SU-DHL-6 (cell line): ENCODE results near the gene EXOC4.

ENCODE experiments used
- H2AFZ ChIP-seq: fragments of 200-600 bp; sonication (generic); 2 replicates; pipeline ENCODE4 v1.6.1; 2014; ENCODE audit warnings: low read depth, mild to moderate bottlenecking, moderate library complexity, mixed read lengths, antibody characterized with exemption, low read length; ENCODE audit not compliant: severe bottlenecking
- H3F3A ChIP-seq: fragments of 200-600 bp; shearing (Covaris generic); 2 replicates; pipeline ENCODE4 v1.6.0; 2016; ENCODE audit warnings: antibody characterized with exemption, mild to moderate bottlenecking; ENCODE audit not compliant: insufficient read depth
- H3K27ac ChIP-seq: fragments of 200-600 bp; sonication (generic); 2 replicates; pipeline ENCODE4 v1.5.1; 2016; ENCODE audit warnings: low read depth, mild to moderate bottlenecking, low read length, moderate library complexity, mixed read lengths
- H3K27me3 ChIP-seq: fragments of 200-600 bp; sonication (generic), shearing (Covaris generic); 2 replicates; pipeline ENCODE4 v1.6.0; 2014; ENCODE audit warnings: mild to moderate bottlenecking, low read length
- H3K36me3 ChIP-seq: fragments of 200-600 bp; sonication (generic); 2 replicates; pipeline ENCODE4 v1.6.1; 2014; ENCODE audit warnings: mild to moderate bottlenecking, low read length, mixed read lengths
- H3K4me2 ChIP-seq: fragments of 300-600, 200-600 bp; shearing (Covaris generic), sonication (generic); 2 replicates; pipeline ENCODE4 v1.6.0; 2014; ENCODE audit warnings: low read length, low read depth, mild to moderate bottlenecking; ENCODE audit not compliant: poor library complexity, severe bottlenecking
- H3K4me3 ChIP-seq: fragments of 200-600 bp; sonication (generic); 2 replicates; pipeline ENCODE4 v1.5.1; 2014; ENCODE audit warnings: antibody characterized with exemption, low read length, mild to moderate bottlenecking, mixed read lengths; ENCODE audit not compliant: insufficient read depth, poor library complexity, severe bottlenecking
- H3K79me2 ChIP-seq: fragments of 200-600 bp; sonication (generic); 2 replicates; pipeline ENCODE4 v1.6.1; 2014; ENCODE audit warnings: mild to moderate bottlenecking, low read length, moderate library complexity; ENCODE audit not compliant: insufficient read depth
- H3K9ac ChIP-seq: fragments of 200-600 bp; sonication (generic); 2 replicates; pipeline ENCODE4 v1.7.0; 2014; ENCODE audit warnings: mild to moderate bottlenecking, low read length
- H3K9me2 ChIP-seq: fragments of 200-600 bp; sonication (generic); replicated peaks from 2 replicates; pipeline ENCODE4 v1.6.1; 2014; ENCODE audit warnings: low read length; ENCODE audit not compliant: insufficient read depth
- H3K9me3 ChIP-seq: fragments of 200-600 bp; sonication (generic); 2 replicates; pipeline ENCODE4 v1.6.1; 2014; ENCODE audit warnings: low read length, mixed read lengths; ENCODE audit not compliant: insufficient read depth
- H4K20me1 ChIP-seq: fragments of 200-600 bp; sonication (generic); 2 replicates; pipeline ENCODE4 v1.6.1; 2014; ENCODE audit warnings: low read depth, mild to moderate bottlenecking, antibody characterized with exemption, low read length, moderate library complexity, mixed read lengths
- EZH2phosphoT487 ChIP-seq: fragments of 200-600 bp; sonication (generic), shearing (Covaris generic); conservative IDR thresholded peaks from 2 replicates; pipeline ENCODE4 v1.6.1; 2018; ENCODE audit warnings: mild to moderate bottlenecking, antibody characterized with exemption, low read length, moderate library complexity, mixed read lengths
- TF ChIP-seq, protein P1 (sequence below): fragments of 200-600 bp; sonication (generic); IDR thresholded peaks from one replicate; pipeline ENCODE4 v1.5.1; 2017; ENCODE audit warnings: antibody characterized with exemption, mild to moderate bottlenecking, low read length, moderate library complexity; ENCODE audit not compliant: insufficient read depth, poor library complexity, severe bottlenecking

Gene EXOC4

DNA sequence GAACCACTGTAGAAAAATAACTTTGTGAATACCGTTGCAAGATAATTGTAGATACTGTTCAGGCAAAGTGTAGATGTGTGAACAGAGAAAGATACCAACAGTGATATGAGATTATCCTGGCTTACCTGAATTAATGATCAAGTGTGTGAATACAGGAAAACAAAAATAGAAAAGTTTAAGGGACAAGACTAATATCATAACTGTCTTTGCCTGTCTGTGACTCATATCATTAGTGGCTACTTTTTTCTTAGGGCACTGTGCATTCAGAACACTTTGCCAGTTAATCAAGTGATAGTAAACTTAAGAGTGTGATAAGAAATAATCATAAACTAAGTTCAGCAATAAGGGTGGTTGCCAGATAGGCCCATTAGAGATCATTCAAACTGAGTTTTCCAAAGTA is 551.2 kb downstream of the EXOC4 start:
- no peak overlapping the region for H3K4me2 ChIP-seq
- H3K79me2 ChIP-seq = no peaks in the 10 kb centered on the region
- H4K20me1 ChIP-seq = no peaks in the 10 kb centered on the region
- no peaks in the 10 kb centered on the region for H3K9me2 ChIP-seq
- no peaks in the 10 kb centered on the region for H3F3A ChIP-seq
- H3K4me3 ChIP-seq = no peak overlapping the region
- no peak overlapping the region for H3K9ac ChIP-seq
- TF ChIP-seq, protein P1, sequence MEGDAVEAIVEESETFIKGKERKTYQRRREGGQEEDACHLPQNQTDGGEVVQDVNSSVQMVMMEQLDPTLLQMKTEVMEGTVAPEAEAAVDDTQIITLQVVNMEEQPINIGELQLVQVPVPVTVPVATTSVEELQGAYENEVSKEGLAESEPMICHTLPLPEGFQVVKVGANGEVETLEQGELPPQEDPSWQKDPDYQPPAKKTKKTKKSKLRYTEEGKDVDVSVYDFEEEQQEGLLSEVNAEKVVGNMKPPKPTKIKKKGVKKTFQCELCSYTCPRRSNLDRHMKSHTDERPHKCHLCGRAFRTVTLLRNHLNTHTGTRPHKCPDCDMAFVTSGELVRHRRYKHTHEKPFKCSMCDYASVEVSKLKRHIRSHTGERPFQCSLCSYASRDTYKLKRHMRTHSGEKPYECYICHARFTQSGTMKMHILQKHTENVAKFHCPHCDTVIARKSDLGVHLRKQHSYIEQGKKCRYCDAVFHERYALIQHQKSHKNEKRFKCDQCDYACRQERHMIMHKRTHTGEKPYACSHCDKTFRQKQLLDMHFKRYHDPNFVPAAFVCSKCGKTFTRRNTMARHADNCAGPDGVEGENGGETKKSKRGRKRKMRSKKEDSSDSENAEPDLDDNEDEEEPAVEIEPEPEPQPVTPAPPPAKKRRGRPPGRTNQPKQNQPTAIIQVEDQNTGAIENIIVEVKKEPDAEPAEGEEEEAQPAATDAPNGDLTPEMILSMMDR = no peak
- TF ChIP-seq EZH2phosphoT487 = no peak
- no peaks in the 10 kb centered on the region for H3K27me3 ChIP-seq
- H2AFZ ChIP-seq = no peak overlapping the region
- no peaks in the 10 kb centered on the region for H3K36me3 ChIP-seq
- no peak overlapping the region for H3K27ac ChIP-seq
- H3K9me3 ChIP-seq = no peaks in the 10 kb centered on the region

DNA sequence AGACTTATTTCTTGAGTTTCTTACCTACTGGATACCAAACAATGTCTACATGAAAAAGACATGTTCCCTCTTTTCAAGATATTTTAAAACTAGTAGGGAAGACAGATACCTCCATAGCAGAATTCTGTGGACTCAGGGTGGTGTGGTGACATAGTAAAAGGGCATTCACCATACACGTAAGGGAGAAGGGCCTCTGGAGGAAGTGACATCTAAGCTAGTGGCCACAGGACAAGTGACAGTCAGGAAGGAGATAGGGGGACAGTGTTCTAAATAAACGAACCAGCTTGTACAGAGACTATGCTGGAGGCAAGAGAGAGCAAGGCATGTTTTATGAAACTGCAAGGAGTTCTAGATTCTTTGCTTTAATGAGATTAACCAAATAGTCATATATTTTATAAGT is 552.5 kb downstream of the EXOC4 start:
- Histone ChIP-seq H3K27me3 (no peaks in the 10 kb centered on the region), H3K36me3 (no peaks in the 10 kb centered on the region), H3K9me2 (no peaks in the 10 kb centered on the region), H3K9ac (no peak overlapping the region), H4K20me1 (no peaks in the 10 kb centered on the region), H3K79me2 (no peaks in the 10 kb centered on the region), H2AFZ (no peak overlapping the region), H3F3A (no peaks in the 10 kb centered on the region), H3K27ac (no peak overlapping the region), H3K4me2 (no peak overlapping the region), H3K9me3 (no peaks in the 10 kb centered on the region), H3K4me3 (no peak overlapping the region)
- TF ChIP-seq, protein P1 = no peak
- no peak for TF ChIP-seq EZH2phosphoT487

DNA sequence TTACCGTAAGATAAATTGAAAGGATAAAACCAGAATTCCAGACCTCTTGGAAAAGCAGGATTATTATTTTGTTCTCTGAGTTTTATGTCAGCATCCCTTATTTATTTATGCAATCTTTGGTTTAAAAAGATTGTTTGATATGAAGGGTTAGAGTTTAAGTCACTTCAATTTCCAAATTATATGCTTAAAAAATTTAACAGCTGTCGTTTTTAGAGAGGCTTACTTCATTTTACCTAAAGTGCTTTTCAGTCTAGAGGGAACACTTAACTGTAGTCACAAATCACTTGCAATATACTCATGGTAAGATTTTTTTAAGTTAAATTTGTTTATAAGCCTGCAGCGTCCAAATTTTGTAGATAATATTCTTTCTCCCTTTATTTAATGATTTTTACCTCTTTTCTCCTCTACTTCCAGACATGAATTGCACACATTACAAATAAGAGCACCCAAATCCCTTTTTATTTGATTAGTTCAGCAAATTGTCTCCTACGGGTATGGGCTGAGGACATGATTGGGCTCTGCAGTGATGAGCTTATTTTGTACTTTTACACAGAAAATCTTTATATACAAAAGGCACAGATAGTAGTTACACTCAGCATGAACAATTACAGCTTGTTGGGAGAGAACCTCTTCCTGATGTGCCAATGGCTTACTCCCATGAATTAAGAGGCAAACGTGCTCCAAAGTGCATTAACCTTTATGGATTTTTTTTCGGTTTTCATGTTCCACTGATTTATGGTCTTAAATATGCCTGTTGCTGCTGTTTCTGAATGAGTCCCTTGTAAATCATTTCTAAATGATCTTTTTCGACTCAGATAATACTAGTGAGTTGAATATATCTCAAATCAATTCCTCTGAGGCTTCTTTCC is 555.0 kb downstream of the EXOC4 start:
- H3K9ac ChIP-seq = no peak overlapping the region
- no peaks in the 10 kb centered on the region for H3F3A ChIP-seq
- no peaks in the 10 kb centered on the region for H3K9me2 ChIP-seq
- no peak overlapping the region for H2AFZ ChIP-seq
- no peak overlapping the region for H3K27ac ChIP-seq
- no peak overlapping the region for H3K4me3 ChIP-seq
- H3K27me3 ChIP-seq = no peaks in the 10 kb centered on the region
- H3K9me3 ChIP-seq = no peaks in the 10 kb centered on the region
- no peaks in the 10 kb centered on the region for H3K79me2 ChIP-seq
- H3K4me2 ChIP-seq = no peak overlapping the region
- no peaks in the 10 kb centered on the region for H3K36me3 ChIP-seq
- no peaks in the 10 kb centered on the region for H4K20me1 ChIP-seq
- TF ChIP-seq, protein P1 = no peak
- no peak for TF ChIP-seq EZH2phosphoT487
